Suprapubic skin (tissue), 4 donors: ENCODE results near the gene NR1H3. TPM values are rescaled to one million over a fixed set of nuclear protein-coding genes. Genes with fewer than 3 reads are reported as not detected.
A peak's percentile ranks its signal among the peaks of the same experiment; 100 is the strongest.

Experiments
- DNase-seq, 2 donors: peaks; one replicate each; pipeline ENCODE4 v3.0.0-alpha.2; 2019; ENCODE audit warnings: low spot score in 2 of 2
- H3K27ac ChIP-seq: fragments of 200-600 bp; sonication (generic); one replicate; pipeline ENCODE4 v1.5.1; 2019
- H3K27me3 ChIP-seq: fragments of 200-600 bp; sonication (generic); one replicate; pipeline ENCODE4 v1.5.1; 2019
- H3K36me3 ChIP-seq: fragments of 200-600 bp; sonication (generic); one replicate; pipeline ENCODE4 v1.5.1; 2019
- H3K4me1 ChIP-seq: fragments of 200-600 bp; sonication (generic); one replicate; pipeline ENCODE4 v1.5.1; 2019
- H3K4me3 ChIP-seq: fragments of 200-600 bp; sonication (generic); one replicate; pipeline ENCODE4 v1.5.1; 2019; ENCODE audit warnings: mild to moderate bottlenecking
- H3K9me3 ChIP-seq: fragments of 200-600 bp; sonication (generic); one replicate; pipeline ENCODE4 v1.5.1; 2019
- CTCF ChIP-seq, 2 donors: fragments of 200-600 bp in 1 of 2; fragments of 450-650 bp in 1 of 2; sonication (generic) in 1 of 2; IDR thresholded peaks; one replicate each; pipeline ENCODE4 v1.5.1; 2016 to 2019; ENCODE audit warnings: antibody characterized with exemption in 2 of 2, mild to moderate bottlenecking in 1 of 2, moderate library complexity in 1 of 2
- EP300 ChIP-seq: sonication (generic); formaldehyde crosslinking; IDR thresholded peaks from one replicate; pipeline ENCODE4 v1.6.1; 2017; ENCODE audit warnings: antibody characterized with exemption
- POLR2A ChIP-seq, 2 donors: fragments of 450-650 bp; IDR thresholded peaks; one replicate each; pipeline ENCODE4 v1.6.1; 2017; ENCODE audit warnings: antibody characterized with exemption in 2 of 2, mild to moderate bottlenecking in 2 of 2, moderate library complexity in 2 of 2
- POLR2AphosphoS5 ChIP-seq, 3 donors: sonication (generic); formaldehyde crosslinking; IDR thresholded peaks; one replicate each; pipeline ENCODE4 v1.6.1; 2017; ENCODE audit warnings: antibody characterized with exemption in 3 of 3
- WGBS: methylation state at CpG from one replicate; pipeline ENCODE4 v1.1.5; 2018; 5-methylcytosine and 5-hydroxymethylcytosine counted together
- total RNA-seq, 4 donors: library from RNA; depleted of rRNA; stranded (reverse); fragments of >200 nt; gene quantifications; one replicate each; pipeline ENCODE4 v1.1.0, GENCODE V29; 2016

NR1H3 gene
- total RNA-seq, 4 donors from 2014 or later: 17.5 to 27.0 (median 25.0) TPM

DNA sequence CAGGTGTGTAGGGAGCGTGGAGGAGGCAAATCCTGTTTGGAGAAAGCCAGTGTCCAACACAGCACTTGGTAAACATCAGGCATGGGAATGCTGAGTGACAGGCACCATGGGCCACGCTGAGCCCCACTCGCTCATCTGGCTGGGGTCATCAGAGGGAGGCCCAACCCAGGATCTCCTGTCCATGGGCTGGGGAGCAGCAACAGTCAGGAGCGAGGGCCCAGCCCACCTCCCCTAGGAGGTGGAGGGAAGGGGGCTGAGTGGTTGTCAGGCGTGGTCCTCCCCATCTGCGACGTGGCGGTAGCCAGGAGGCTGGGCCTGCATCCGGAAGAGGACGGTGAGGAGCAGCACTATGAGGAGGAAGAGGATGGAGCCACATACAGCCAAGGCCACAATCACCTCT is 17.9 kb upstream of the NR1H3 start:
- peaks cover 7% of the 10 kb centered on the region for H3K4me1 ChIP-seq
- H3K9me3 ChIP-seq: no peaks in the 10 kb centered on the region
- WGBS: 89% methylated on average over 10 of the region's 10 CpGs
- peaks cover 79% of the 10 kb centered on the region for H3K36me3 ChIP-seq
- no peak for DNase-seq
- H3K4me3 ChIP-seq: no peak overlapping the region
- no peak overlapping the region for H3K27ac ChIP-seq
- no peak for TF ChIP-seq POLR2A (IDR thresholded peaks at IDR 0.05)
- TF ChIP-seq POLR2AphosphoS5 (IDR thresholded peaks at IDR 0.05): no peak
- no peak for TF ChIP-seq CTCF (IDR thresholded peaks at IDR 0.05)
- TF ChIP-seq EP300: no peak
- H3K27me3 ChIP-seq: no peaks in the 10 kb centered on the region

- DNase-seq: no peak
- WGBS: 83% methylated on average over 3 of the region's 3 CpGs
- no peaks in the 10 kb centered on the region for H3K9me3 ChIP-seq
- TF ChIP-seq POLR2A (IDR thresholded peaks at IDR 0.05) (no peak), EP300 (no peak), POLR2AphosphoS5 (IDR thresholded peaks at IDR 0.05) (no peak), CTCF (IDR thresholded peaks at IDR 0.05) (no peak)
- peaks cover 81% of the 10 kb centered on the region for H3K36me3 ChIP-seq
- no peaks in the 10 kb centered on the region for H3K27me3 ChIP-seq
- H3K4me3 ChIP-seq: no peak overlapping the region
- H3K4me1 ChIP-seq: peaks cover 7% of the 10 kb centered on the region
- no peak overlapping the region for H3K27ac ChIP-seq
These were observed 15.9 kb upstream of the NR1H3 start for GRCh38 chr11:47241841-47242301.

DNA sequence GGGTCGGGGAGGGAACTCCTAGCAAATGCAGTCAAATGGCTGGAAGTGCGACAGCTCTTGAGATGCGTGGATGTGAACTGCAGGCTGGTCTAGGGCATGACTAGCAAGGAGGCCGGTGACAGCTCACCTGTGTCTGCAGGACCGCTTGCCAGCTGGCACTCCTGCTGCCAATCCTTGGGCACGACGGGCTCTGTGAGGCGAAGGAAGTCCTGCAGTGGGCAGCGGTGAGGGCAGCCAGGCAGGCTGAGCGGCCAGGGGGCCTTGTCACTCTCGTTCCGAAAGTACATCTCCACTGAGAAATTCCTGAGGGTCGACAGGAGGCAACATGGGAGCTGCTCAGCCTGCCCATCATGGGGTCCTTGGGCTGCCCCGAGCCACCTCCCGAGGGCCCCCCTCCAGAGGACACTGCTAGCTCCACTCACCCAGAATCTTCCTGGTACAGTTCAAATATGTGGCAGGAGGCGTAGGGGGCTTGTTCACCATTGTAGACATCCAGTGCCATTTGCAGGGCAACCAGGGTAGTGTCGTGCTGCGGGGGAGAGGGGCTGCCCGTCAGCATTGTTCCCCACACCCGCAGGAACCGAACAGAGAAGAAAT is 15.1 kb upstream of the NR1H3 start:
- no peak overlapping the region for H3K4me3 ChIP-seq
- no peak overlapping the region for H3K27ac ChIP-seq
- 87% methylated on average over 20 of the region's 21 CpGs for WGBS
- no peaks in the 10 kb centered on the region for H3K27me3 ChIP-seq
- DNase-seq: no peak
- H3K4me1 ChIP-seq: peaks cover 15% of the 10 kb centered on the region
- peaks cover 80% of the 10 kb centered on the region for H3K36me3 ChIP-seq
- H3K9me3 ChIP-seq: no peaks in the 10 kb centered on the region
- no peak for TF ChIP-seq EP300
- TF ChIP-seq POLR2AphosphoS5 (IDR thresholded peaks at IDR 0.05): no peak
- no peak for TF ChIP-seq POLR2A (IDR thresholded peaks at IDR 0.05)
- no peak for TF ChIP-seq CTCF (IDR thresholded peaks at IDR 0.05)

DNA sequence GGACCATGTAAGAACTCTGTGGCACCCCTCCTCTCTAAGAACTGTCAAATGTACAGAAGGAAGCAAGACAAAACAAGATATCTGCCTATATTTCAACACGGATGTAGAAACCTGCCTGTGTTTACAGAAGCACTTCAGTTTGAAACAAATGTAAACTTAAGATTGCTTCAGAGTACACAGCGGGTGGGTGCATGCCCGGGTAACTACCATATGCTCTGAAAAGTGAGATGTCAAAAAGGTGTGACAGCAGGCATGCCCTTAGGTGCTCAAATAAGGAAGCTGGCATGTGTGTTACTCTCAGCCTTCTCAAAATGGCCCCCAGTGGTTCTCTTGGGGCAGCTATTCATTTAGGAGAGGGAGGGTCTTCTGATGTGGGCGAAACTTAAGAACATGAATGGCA is 14.3 kb upstream of the NR1H3 start:
- WGBS: 69% methylated on average over 4 of the region's 4 CpGs
- no peak for TF ChIP-seq CTCF (IDR thresholded peaks at IDR 0.05)
- TF ChIP-seq POLR2AphosphoS5 (IDR thresholded peaks at IDR 0.05): no peak
- TF ChIP-seq EP300: no peak
- no peak for TF ChIP-seq POLR2A (IDR thresholded peaks at IDR 0.05)
- Histone ChIP-seq H3K4me1 (peaks cover 16% of the 10 kb centered on the region), H3K9me3 (no peaks in the 10 kb centered on the region), H3K27me3 (no peaks in the 10 kb centered on the region), H3K27ac (no peak overlapping the region), H3K36me3 (peaks cover 73% of the 10 kb centered on the region), H3K4me3 (no peak overlapping the region)
- DNase-seq: no peak

GRCh38 chr11:47244448-47245350 is 13.1 kb upstream of the NR1H3 start:
- no peak for TF ChIP-seq CTCF (IDR thresholded peaks at IDR 0.05)
- TF ChIP-seq POLR2AphosphoS5 (IDR thresholded peaks at IDR 0.05): no peak
- no peak for TF ChIP-seq POLR2A (IDR thresholded peaks at IDR 0.05)
- TF ChIP-seq EP300: no peak
- no peaks in the 10 kb centered on the region for H3K9me3 ChIP-seq
- peaks cover 60% of the 10 kb centered on the region for H3K36me3 ChIP-seq
- H3K4me3 ChIP-seq: no peak overlapping the region
- 89% methylated on average over 23 of the region's 23 CpGs for WGBS
- H3K27me3 ChIP-seq: no peaks in the 10 kb centered on the region
- no peak for DNase-seq
- H3K27ac ChIP-seq: peak overlapping the region; percentile 7
- peaks cover 22% of the 10 kb centered on the region for H3K4me1 ChIP-seq
